Neural cell (in vitro differentiated cells): ENCODE measurements around the gene IPMK.

Experiments used
- CTCF ChIP-seq: fragments of 450-650 bp; IDR thresholded peaks from 2 replicates; pipeline ENCODE4 v1.5.1; 2014; ENCODE audit warnings: antibody characterized with exemption, mild to moderate bottlenecking, moderate library complexity; ENCODE audit not compliant: poor library complexity, severe bottlenecking
- EP300 ChIP-seq: fragments of 450-650 bp; conservative IDR thresholded peaks from 2 replicates; pipeline ENCODE4 v1.6.1; 2014; ENCODE audit warnings: antibody characterized with exemption, mild to moderate bottlenecking, moderate library complexity; ENCODE audit not compliant: poor library complexity, severe bottlenecking
- EZH2 ChIP-seq: fragments of 200-600, 300-800 bp; shearing (Covaris generic), sonication (generic); IDR thresholded peaks from 2 replicates; pipeline ENCODE4 v1.6.1; 2014; ENCODE audit warnings: antibody characterized with exemption, low read length, borderline replicate concordance, mild to moderate bottlenecking; ENCODE audit not compliant: insufficient read depth, poor library complexity, severe bottlenecking
- MXI1 ChIP-seq: fragments of 450-650 bp; conservative IDR thresholded peaks from 2 replicates; pipeline ENCODE4 v1.6.1; 2014; ENCODE audit warnings: antibody characterized with exemption, mild to moderate bottlenecking; ENCODE audit not compliant: poor library complexity, severe bottlenecking
- REST ChIP-seq: IDR thresholded peaks from 2 replicates; pipeline ENCODE4 v1.6.1; 2012; ENCODE audit warnings: borderline replicate concordance
- TAF1 ChIP-seq: IDR thresholded peaks from 2 replicates; pipeline ENCODE4 v1.6.1; 2012; ENCODE audit warnings: low read depth

GRCh38 chr10:58184120-58184670, 83.5 kb downstream of the IPMK start:
- TF ChIP-seq TAF1 (no peak), MXI1 (no peak), CTCF (no peak), EZH2 (no peak), EP300 (no peak), REST (no peak)
